RWPE1 (cell line): Measurements from ENCODE around the gene ALPL.

Experiments used
- CTCF ChIA-PET: fragments of 350-600 bp; sonication (Branson Sonifier 250); formaldehyde crosslinking; extraction: SDS; loops from one replicate; lab custom pipeline; 2021; lab: Yijun Ruan, JAX
- POLR2A ChIA-PET: fragments of 400-600 bp; formaldehyde crosslinking; extraction: SDS; loops from one replicate; lab custom pipeline; 2020; ENCODE audit warnings: antibody characterized with exemption; ENCODE audit not compliant: low non-redundant PET; lab: Yijun Ruan, JAX
- DNase-seq: peaks from one replicate; pipeline ENCODE4 v3.0.0; 2012; ENCODE audit warnings: low spot score
- H3K27ac ChIP-seq: fragments of 450-650 bp; 2 replicates; pipeline ENCODE4 v1.5.1; 2017
- TF ChIP-seq, protein P1 (sequence below): fragments of 450-650 bp; conservative IDR thresholded peaks from 2 replicates; pipeline ENCODE4 v1.5.1; 2017; ENCODE audit warnings: low read depth, mild to moderate bottlenecking

ALPL gene

DNA sequence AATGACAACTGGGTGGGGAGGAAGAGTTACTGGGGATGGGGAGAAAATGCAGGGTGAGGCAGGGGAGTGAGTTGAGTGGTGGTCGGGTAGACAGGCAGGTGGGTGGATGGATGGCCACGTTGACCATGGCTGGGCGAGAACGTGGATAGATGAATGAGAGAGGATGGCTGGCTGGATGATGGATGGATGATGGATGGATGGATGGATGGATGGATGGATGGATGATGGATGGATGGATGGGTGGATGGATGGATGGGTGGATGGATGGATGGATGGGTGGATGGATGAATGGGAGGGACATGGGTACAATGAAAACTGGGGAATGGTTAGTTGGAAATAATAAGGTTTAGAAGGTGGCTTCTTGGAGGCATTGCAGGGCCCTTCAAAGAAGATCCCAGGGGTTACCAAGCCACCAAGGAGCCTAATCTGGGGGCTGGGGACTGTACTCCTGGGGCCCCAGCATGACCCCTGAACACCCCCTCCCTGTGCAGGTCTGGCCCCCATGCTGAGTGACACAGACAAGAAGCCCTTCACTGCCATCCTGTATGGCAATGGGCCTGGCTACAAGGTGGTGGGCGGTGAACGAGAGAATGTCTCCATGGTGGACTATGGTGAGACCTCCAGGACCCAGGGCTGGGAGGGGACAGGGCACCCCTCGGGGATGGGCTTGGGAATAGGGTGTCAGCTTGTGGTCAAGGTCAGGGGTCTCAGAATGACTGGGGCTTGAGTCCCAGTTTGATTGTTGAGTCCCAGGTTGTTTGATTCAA is 67.0 kb downstream of the ALPL start:
- POLR2A ChIA-PET, result interaction anchor here (0.6 kb wide), 1 partner anchor 208 kb away, joined by 4 read pairs; no protein-coding TSS in a partner anchor
- no peak overlapping the region for H3K27ac ChIP-seq
- DNase-seq, result no peak
- TF ChIP-seq, protein P1, sequence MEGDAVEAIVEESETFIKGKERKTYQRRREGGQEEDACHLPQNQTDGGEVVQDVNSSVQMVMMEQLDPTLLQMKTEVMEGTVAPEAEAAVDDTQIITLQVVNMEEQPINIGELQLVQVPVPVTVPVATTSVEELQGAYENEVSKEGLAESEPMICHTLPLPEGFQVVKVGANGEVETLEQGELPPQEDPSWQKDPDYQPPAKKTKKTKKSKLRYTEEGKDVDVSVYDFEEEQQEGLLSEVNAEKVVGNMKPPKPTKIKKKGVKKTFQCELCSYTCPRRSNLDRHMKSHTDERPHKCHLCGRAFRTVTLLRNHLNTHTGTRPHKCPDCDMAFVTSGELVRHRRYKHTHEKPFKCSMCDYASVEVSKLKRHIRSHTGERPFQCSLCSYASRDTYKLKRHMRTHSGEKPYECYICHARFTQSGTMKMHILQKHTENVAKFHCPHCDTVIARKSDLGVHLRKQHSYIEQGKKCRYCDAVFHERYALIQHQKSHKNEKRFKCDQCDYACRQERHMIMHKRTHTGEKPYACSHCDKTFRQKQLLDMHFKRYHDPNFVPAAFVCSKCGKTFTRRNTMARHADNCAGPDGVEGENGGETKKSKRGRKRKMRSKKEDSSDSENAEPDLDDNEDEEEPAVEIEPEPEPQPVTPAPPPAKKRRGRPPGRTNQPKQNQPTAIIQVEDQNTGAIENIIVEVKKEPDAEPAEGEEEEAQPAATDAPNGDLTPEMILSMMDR, result no peak
- CTCF ChIA-PET, result interaction anchor here (0.6 to 1.2 kb wide), 2 partner anchors 207 to 275 kb away, joined by 4 to 6 read pairs; no protein-coding TSS in a partner anchor

DNA sequence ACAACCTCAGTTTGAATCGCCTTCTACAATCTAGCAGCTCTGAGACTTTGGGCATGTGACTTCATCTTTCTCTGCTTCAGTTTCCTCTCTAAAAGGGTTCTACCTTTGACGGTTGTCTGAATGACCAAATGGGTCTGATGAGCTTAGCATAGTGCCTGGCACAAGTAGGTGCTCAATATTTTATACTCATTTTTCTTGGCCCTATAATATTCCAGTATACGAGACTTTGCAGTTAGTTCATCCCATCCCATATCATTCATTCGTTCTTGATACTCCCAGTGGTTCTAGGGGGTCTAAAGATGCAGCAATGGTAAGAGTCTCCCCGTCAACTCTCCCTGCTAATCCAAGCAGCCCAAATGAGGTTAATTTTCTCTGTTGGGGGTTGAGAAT is 67.6 kb downstream of the ALPL start:
- ChIA-PET CTCF (no interaction called here), POLR2A (no interaction called here)

DNA sequence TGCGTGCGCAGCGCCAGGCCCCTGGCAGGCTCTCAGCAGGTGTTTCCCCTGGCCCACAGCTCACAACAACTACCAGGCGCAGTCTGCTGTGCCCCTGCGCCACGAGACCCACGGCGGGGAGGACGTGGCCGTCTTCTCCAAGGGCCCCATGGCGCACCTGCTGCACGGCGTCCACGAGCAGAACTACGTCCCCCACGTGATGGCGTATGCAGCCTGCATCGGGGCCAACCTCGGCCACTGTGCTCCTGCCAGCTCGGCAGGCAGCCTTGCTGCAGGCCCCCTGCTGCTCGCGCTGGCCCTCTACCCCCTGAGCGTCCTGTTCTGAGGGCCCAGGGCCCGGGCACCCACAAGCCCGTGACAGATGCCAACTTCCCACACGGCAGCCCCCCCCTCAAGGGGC is 68.1 kb downstream of the ALPL start:
- TF ChIP-seq, protein P1, result no peak
- ChIA-PET CTCF (no interaction called here), POLR2A (interaction anchor here (0.6 kb wide), 1 partner anchor 75 kb away, joined by 3 read pairs; no protein-coding TSS in a partner anchor)
- no peak for DNase-seq
- H3K27ac ChIP-seq, result no peak overlapping the region

More for the DNA sequence above, 67.6 kb downstream of the ALPL start:
- no peak overlapping the region for H3K27ac ChIP-seq
- no peak for DNase-seq
- TF ChIP-seq, protein P1, result no peak

DNA sequence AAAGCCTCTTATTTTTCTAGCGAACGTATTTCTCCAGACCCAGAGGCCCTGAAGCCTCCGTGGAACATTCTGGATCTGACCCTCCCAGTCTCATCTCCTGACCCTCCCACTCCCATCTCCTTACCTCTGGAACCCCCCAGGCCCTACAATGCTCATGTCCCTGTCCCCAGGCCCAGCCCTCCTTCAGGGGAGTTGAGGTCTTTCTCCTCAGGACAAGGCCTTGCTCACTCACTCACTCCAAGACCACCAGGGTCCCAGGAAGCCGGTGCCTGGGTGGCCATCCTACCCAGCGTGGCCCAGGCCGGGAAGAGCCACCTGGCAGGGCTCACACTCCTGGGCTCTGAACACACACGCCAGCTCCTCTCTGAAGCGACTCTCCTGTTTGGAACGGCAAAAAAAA is 68.7 kb downstream of the ALPL start:
- ChIA-PET CTCF (no interaction called here), POLR2A (interaction anchor here (0.6 kb wide), 1 partner anchor 74 kb away, joined by 3 read pairs; no protein-coding TSS in a partner anchor)
- H3K27ac ChIP-seq, result no peak overlapping the region
- DNase-seq, result no peak
- TF ChIP-seq, protein P1, result no peak

DNA sequence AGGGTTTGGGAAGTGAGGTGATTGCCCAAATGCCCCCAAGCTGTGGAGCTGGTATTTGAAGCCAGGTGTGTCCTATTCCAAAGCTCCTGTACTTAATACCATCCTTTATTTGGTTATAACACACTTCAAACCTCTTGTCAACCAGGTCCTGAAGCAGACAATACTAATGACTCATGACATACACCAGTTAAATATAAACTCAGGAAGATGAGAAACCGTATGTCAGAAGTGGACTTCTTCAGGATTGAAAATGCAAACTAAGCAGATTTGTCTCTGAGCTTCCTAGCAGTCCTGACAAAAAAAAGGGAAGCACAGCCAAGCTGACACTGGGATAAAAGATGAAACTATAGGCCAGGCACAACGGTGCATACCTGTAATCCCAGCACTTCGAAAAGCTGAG is 70.6 kb downstream of the ALPL start:
- DNase-seq, result no peak
- ChIA-PET POLR2A (no interaction called here), CTCF (interaction anchor here (0.6 to 0.7 kb wide), 3 partner anchors 19 to 441 kb away, joined by 3 to 4 read pairs (median 3); no protein-coding TSS in a partner anchor)
- no peak overlapping the region for H3K27ac ChIP-seq
- TF ChIP-seq, protein P1, result no peak

DNA sequence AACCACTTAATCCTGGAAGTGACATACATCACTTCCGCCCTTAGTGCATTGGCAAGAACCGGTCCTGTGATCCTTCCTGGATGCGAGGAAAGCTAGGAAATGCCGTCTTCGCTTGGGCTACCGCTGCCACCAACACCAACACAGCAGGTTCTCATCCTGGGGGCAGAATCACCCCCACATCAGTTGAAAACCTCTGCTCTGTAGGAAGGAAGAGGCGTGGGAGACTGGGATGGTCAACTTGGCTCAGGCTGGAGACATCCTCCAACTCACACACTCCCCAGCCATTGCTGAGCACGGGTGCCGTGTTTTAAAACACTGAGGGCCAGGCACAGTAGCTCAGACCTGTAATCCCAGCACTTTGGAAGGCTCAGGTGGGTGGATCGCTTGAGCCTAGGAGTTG is 74.9 kb downstream of the ALPL start:
- ChIA-PET POLR2A (no interaction called here), CTCF (no interaction called here)
- no peak for DNase-seq
- TF ChIP-seq, protein P1, result no peak
- H3K27ac ChIP-seq, result no peak overlapping the region
